ENCODE measurements around the gene PLEKHD1.

DNA sequence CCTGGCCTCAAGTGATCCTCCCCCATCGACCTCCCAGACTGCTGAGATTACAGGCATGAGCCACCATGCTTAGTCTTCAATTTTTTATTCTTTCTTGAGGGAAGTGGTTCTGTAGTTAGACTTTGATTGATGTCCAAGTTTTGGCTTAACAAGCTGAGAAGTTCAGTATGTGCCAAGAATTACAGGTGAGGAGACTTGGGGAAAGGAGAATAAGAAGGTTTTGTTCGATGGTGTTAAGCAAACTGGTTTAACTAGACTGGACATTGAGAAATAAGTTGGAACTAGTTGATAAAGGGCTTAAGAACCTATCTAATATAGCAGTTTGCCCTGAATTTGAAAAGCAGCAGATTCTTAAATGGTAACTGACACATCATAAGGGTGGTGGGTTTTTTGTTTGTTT, 32.6 kb upstream of the PLEKHD1 start:
- TF ChIP-seq, protein P1, sequence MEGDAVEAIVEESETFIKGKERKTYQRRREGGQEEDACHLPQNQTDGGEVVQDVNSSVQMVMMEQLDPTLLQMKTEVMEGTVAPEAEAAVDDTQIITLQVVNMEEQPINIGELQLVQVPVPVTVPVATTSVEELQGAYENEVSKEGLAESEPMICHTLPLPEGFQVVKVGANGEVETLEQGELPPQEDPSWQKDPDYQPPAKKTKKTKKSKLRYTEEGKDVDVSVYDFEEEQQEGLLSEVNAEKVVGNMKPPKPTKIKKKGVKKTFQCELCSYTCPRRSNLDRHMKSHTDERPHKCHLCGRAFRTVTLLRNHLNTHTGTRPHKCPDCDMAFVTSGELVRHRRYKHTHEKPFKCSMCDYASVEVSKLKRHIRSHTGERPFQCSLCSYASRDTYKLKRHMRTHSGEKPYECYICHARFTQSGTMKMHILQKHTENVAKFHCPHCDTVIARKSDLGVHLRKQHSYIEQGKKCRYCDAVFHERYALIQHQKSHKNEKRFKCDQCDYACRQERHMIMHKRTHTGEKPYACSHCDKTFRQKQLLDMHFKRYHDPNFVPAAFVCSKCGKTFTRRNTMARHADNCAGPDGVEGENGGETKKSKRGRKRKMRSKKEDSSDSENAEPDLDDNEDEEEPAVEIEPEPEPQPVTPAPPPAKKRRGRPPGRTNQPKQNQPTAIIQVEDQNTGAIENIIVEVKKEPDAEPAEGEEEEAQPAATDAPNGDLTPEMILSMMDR (IDR thresholded peaks at IDR 0.05): no peak
- no peak for TF ChIP-seq POLR2A (IDR thresholded peaks at IDR 0.05)

Data from Peyer's patch (tissue), 4 donors.